NCI-H1417 (cell line): ENCODE data around the gene FKBP5.
"Not testable (repeated sequence)": the region's sequence is repeated elsewhere in the genome, so short reads cannot be mapped to it uniquely, and the experiment has no call there.

Source experiments
- DNase-seq, 3 experiments: peaks; one replicate each; lab custom pipeline; 2025; lab: John Stamatoyannopoulos, UW

Gene FKBP5

GRCh38 chr6:35688605-35689322 lies at the start of gene FKBP5:
Gene FKBP5 (minus strand): TSS chr6:35688915. CDS start chr6:35642824, 46,091 bp downstream.
- DNase-seq = peak; percentile 15 to 89 (median 32)

GRCh38 chr6:35737413-35738211 lies 48.9 kb upstream of the FKBP5 start:
- peak; percentile 26 to 75 (median 68) for DNase-seq

GRCh38 chr6:35736982-35737412 lies 48.3 kb upstream of the FKBP5 start, which contains the start of gene ARMC12:
Gene ARMC12 (plus strand): TSS chr6:35737032. CDS start chr6:35737109, 77 bp downstream.
- no peak for DNase-seq

- peak; percentile 48 to 76 (median 72) for DNase-seq
These were observed 47.7 kb upstream of the FKBP5 start for GRCh38 chr6:35736253-35736894.

GRCh38 chr6:35735452-35735851 lies 46.7 kb upstream of the FKBP5 start:
- DNase-seq = no peak

DNA sequence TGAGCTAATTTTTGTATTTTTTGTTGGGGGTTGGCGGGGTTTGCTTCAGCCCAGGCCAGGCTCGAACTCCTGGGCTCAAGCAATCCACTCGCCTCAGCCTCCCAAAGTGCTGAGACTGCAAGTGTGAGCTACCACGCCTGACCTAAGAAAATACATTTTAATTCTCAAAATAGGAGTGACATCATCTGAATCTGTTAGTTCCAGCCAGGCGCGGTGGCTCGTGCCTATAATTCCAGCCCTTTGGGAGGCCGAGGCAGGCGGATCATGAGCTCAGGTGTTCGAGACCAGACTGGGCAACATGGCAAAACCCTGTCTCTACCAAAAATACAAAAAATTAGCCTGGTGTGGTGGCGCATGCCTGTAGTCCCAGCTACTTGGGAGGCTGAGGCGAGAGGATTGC lies 45.6 kb upstream of the FKBP5 start:
- not testable (repeated sequence) for DNase-seq

GRCh38 chr6:35733633-35734032 lies 44.9 kb upstream of the FKBP5 start:
- peak in 1 of 3 experiments; percentile 15 for DNase-seq

GRCh38 chr6:35731736-35732532 lies 43.2 kb upstream of the FKBP5 start:
- peak; percentile 85 to 91 (median 88) for DNase-seq

DNA sequence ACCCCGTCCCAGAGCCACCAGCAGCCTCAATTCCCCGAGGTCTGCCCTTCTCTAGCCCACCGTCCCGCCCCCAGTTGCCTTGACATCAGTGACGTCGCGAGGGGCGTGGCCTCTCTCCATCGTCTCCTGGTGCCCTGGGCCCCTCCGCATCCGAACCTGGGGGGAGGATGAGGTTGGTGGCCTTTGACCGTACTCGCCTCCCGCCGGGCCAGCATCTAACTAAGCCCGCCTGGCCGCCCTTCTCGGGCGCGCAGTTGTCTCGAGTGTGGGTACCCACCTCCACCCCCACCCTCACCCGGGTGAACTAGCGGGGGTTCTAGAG lies 42.7 kb upstream of the FKBP5 start:
- DNase-seq = peak; percentile 91 to 92 (median 91)

DNA sequence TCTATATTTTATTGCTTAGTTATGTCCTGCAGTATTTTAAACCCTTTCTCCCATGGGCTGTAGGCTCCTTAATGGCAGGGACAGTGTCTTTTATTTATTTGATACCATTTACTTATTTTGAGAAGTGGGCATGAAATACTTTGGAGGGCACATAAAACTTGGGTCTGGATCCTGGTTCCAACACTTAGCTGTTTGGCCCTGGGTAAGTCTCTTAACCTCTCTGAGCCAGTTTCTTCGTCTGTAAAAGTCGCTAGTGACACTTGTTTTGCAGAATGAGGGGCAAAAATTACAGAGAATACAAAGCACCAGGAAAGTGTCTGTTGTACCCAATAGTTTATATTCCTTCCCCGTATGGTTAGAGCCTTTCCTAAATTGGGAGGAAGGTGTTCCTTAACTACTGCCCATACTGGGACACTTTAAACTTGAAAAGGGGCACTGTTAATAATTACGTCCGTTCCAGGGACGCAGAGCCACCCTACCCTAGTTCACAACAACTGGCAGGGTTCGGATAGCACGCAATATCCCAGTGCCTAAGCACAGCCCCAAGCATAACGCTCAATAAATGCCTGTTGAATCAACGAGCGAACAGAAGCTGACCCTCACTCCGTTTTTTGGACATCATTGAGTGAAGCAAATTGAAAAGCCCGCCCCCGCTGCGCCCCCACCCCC lies 42.2 kb upstream of the FKBP5 start:
- DNase-seq = no peak

- no peak for DNase-seq
These were observed 41.0 kb upstream of the FKBP5 start for GRCh38 chr6:35729722-35730121.

- DNase-seq = no peak
These were observed 40.3 kb upstream of the FKBP5 start for GRCh38 chr6:35728683-35729678.

- DNase-seq = peak; percentile 83 to 86 (median 85)
These were observed 39.4 kb upstream of the FKBP5 start for GRCh38 chr6:35727935-35728682.

DNA sequence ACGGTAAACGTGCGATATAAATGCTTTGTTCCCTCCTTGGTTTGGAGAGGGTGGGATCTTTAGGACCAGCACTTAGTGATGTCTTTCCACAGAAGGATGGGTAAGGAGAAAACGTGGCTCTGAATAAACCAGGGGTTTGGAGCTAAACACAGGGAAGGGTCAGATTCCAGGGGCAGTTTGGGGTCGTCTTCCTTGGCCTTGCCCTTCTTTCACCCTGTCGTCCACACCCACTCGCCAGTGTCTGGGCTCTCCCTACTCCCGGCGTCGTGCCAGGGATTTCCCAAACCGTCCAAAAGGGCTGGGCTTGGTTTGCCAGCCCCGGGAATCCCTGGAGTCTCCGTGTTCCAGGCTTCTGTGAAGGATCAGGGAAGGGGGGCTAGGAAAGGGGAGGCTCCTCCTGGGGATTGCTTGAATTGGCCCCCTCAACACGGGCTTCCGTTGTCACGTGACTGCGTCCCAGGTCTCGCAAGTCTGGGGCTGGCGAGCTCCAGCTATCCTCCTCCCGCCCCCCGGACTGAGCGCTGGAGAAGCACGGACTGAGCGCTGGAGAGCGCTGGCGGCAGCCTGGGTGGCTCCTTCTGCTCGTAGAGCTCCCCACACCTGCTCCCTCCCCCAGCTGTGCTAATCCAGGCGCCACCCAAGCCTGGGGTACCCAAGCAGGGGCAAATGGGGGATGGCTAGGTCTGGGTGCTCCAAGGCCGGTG lies 38.7 kb upstream of the FKBP5 start:
- DNase-seq = peak; percentile 75 to 86 (median 85)

- no peak for DNase-seq
These were observed 37.2 kb upstream of the FKBP5 start for GRCh38 chr6:35725721-35726438.

DNA sequence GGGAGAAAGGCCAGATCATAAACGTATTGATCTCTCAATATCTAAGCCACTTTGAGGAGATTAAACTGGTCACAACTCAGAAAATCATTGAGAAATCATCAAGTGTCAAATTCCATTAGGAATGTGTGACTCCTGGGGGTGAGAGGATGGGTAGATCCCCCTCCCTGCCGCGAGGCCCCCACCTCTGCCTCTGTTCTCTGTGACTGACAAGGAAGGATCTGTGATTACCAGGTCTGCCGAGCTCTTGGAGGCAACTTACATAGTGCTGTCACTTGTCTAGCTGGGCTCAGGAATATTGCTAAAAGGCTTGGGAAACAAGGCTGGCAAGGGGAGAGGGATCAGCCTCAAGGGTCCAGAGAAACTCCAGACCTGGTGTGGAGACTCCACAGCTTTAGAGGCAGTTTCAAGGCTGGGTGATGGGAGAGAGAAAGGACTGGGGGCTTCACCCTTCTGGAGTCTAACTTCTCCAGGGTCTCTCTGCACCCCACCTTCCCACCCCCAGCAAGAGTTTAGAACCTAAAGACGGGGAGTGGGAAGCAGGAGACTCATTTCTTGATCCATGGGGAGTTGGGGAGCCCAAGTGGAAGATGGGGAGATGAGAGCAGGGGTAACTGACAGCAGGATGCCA lies 36.5 kb upstream of the FKBP5 start:
- no peak for DNase-seq

DNA sequence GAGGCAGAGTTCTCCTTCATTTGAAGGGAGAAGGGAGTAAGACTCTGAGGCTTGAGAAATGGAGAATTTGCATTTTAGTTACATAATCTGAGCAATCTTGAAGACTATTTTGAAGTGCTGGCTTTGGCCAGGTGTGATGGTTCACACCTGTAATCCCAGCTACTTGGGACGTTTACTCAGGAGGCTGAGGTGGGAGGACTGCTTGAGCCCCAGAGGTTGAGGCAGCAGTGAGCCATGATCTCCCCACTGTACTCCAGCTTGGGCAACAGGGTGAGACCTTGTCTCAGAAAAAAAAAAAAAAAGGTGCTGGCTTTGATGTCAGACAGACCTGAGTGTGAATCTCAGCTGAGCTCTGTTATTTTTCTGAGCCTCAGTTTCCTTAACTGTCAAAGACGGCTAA lies 35.8 kb upstream of the FKBP5 start:
- no peak for DNase-seq
